Right atrium auricular region (tissue), 2 donors: ENCODE measurements around the gene C2CD2. TPM values are rescaled to one million over a fixed set of nuclear protein-coding genes. Genes with fewer than 3 reads are reported as not detected.

Experiments used
- DNase-seq: peaks from one replicate; pipeline ENCODE4 v3.0.0-alpha.2; 2019; ENCODE audit warnings: low spot score
- H3K27ac ChIP-seq, 2 donors: fragments of 200-600 bp; sonication (generic); 1 replicate in 1 of 2; 2 replicates in 1 of 2; pipeline ENCODE4 v1.5.1; 2016 to 2019
- H3K27me3 ChIP-seq, 2 donors: fragments of 200-600 bp; sonication (generic); one replicate each; pipeline versions ENCODE4 v1.5.1 to v1.6.0; 2017 to 2019
- H3K36me3 ChIP-seq: fragments of 200-600 bp; sonication (generic); one replicate; pipeline ENCODE4 v1.5.1; 2016
- H3K4me1 ChIP-seq, 2 donors: fragments of 200-600 bp; sonication (generic); one replicate each; pipeline versions ENCODE4 v1.5.1 to v1.6.0; 2017 to 2019
- H3K4me3 ChIP-seq, 2 donors: fragments of 200-600 bp; sonication (generic); 1 replicate in 1 of 2; 2 replicates in 1 of 2; pipeline ENCODE4 v1.5.1; 2017 to 2019; ENCODE audit warnings: mild to moderate bottlenecking in 1 of 2, moderate library complexity in 1 of 2
- H3K9me3 ChIP-seq, 2 donors: fragments of 200-600 bp; sonication (generic); one replicate each; pipeline ENCODE4 v1.5.1; 2019
- total RNA-seq, 2 donors: library from RNA; depleted of rRNA; stranded (reverse); fragments of >200 nt; gene quantifications; one replicate each; pipeline ENCODE4 v1.1.0, GENCODE V29; 2016
- TF ChIP-seq, protein P1 (sequence below), 2 donors: fragments of 200-600 bp; sonication (generic); IDR thresholded peaks; one replicate each; pipeline ENCODE4 v1.5.1; 2019; ENCODE audit warnings: antibody characterized with exemption in 2 of 2

C2CD2 gene
- total RNA-seq, 2 donors from 2014 or later = 8.6 to 9.1 TPM

DNA sequence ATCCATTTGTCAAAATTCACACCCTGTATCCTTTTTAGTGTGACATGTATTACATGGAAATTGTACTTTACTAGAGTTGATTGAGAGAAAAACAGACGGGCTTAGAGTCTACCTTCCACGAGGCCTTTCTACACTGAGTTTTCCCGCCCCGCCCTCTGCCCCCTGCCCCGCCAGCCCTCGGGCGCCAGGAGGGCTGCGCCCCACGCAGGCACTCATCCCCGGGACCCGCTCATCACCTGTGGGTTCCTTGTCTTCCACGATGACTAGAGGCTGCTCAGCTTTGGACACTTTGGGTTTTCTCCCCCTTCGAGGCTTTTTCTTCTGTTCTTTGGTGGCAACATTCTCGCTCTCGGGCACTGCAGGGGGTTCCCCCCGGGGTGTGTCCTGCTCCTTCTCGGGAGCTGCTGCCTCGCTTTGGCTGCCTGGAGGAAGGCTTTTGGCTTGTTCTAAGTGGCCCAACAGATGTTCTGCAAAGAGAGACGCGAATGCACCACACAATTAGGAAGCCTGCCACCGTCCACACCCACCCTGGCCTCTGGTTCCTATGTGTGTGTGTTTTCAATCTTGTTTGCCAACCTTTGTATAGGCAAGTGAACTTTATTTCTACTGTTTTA, 114.3 kb downstream of the C2CD2 start:
- Histone ChIP-seq H3K4me3 (no peak overlapping the region), H3K36me3 (peaks cover 17% of the 10 kb centered on the region), H3K4me1 (peaks cover 0 to 4% of the 10 kb centered on the region in 2 donors), H3K27me3 (no peaks in the 10 kb centered on the region), H3K9me3 (peaks cover 4 to 10% of the 10 kb centered on the region in 2 donors), H3K27ac (no peak overlapping the region)
- DNase-seq = no peak
- TF ChIP-seq, protein P1, sequence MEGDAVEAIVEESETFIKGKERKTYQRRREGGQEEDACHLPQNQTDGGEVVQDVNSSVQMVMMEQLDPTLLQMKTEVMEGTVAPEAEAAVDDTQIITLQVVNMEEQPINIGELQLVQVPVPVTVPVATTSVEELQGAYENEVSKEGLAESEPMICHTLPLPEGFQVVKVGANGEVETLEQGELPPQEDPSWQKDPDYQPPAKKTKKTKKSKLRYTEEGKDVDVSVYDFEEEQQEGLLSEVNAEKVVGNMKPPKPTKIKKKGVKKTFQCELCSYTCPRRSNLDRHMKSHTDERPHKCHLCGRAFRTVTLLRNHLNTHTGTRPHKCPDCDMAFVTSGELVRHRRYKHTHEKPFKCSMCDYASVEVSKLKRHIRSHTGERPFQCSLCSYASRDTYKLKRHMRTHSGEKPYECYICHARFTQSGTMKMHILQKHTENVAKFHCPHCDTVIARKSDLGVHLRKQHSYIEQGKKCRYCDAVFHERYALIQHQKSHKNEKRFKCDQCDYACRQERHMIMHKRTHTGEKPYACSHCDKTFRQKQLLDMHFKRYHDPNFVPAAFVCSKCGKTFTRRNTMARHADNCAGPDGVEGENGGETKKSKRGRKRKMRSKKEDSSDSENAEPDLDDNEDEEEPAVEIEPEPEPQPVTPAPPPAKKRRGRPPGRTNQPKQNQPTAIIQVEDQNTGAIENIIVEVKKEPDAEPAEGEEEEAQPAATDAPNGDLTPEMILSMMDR (IDR thresholded peaks at IDR 0.05) = no peak

GRCh38 chr21:41837756-41838297, 116.0 kb downstream of the C2CD2 start:
- H3K27ac ChIP-seq = no peak overlapping the region
- no peaks in the 10 kb centered on the region for H3K27me3 ChIP-seq
- peaks cover 19% of the 10 kb centered on the region for H3K36me3 ChIP-seq
- no peaks in the 10 kb centered on the region for H3K4me1 ChIP-seq
- no peak for DNase-seq
- peaks cover 4 to 10% of the 10 kb centered on the region in 2 donors for H3K9me3 ChIP-seq
- no peak overlapping the region for H3K4me3 ChIP-seq
- TF ChIP-seq, protein P1 (IDR thresholded peaks at IDR 0.05) = no peak

- peaks cover 19% of the 10 kb centered on the region for H3K36me3 ChIP-seq
- DNase-seq = no peak
- TF ChIP-seq, protein P1 (IDR thresholded peaks at IDR 0.05) = no peak
- no peak overlapping the region for H3K4me3 ChIP-seq
- H3K27me3 ChIP-seq = no peaks in the 10 kb centered on the region
- H3K4me1 ChIP-seq = no peaks in the 10 kb centered on the region
- peaks cover 4 to 10% of the 10 kb centered on the region in 2 donors for H3K9me3 ChIP-seq
- no peak overlapping the region for H3K27ac ChIP-seq
Measured at GRCh38 chr21:41836166-41837015, 117.4 kb downstream of the C2CD2 start.

DNA sequence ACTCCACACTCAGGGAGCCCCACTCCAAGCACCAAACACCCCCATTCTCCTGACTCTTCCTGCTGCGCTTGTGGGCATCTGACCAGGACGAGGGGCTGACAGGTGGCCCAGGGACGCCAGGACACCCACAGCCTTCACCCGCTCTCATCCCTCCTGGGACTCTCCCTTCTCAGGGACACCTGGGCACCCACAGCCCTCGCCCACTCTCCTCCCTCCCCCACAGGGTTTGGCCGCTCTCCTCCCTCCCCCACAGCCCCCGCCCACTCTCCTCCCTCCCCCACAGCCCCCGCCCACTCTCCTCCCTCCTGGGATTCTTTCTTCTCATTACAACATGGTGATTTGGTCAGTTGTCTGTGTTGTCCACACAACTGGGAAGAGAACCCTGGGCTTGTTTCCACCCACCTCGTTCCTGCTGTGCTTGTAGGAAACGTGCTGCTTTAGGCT, 118.1 kb downstream of the C2CD2 start:
- Histone ChIP-seq H3K4me3 (no peak overlapping the region), H3K4me1 (no peaks in the 10 kb centered on the region), H3K27ac (no peak overlapping the region), H3K27me3 (no peaks in the 10 kb centered on the region), H3K9me3 (peaks cover 4% of the 10 kb centered on the region in 2 donors), H3K36me3 (peaks cover 19% of the 10 kb centered on the region)
- TF ChIP-seq, protein P1 (IDR thresholded peaks at IDR 0.05) = no peak
- DNase-seq = no peak

Other genes starting within 250 kb of the C2CD2 start
- gene RIPK4, start 187.0 kb downstream of the C2CD2 start, total RNA-seq = 1 to 10 TPM; 2.1 to 3.5 TPM
- gene PRDM15, start 74.7 kb downstream of the C2CD2 start, total RNA-seq = 1 to 10 TPM; 2.6 to 4.2 TPM
- 10 to 100 TPM in 1 of 2 donors, 1 to 10 TPM in 1; 5.5 to 10.3 TPM for gene ZBTB21, start 56.3 kb upstream of the C2CD2 start, total RNA-seq
- not detected for gene UMODL1, start 117.3 kb upstream of the C2CD2 start, total RNA-seq